G401.6 (cell line): Measurements from ENCODE around the gene SUCO.
"Not testable (repeated sequence)": the region's sequence is repeated elsewhere in the genome, so short reads cannot be mapped to it uniquely, and the experiment has no call there.

Experiments
- FAIRE-seq: peaks from 2 replicates; lab custom pipeline; 2012; peaks lifted over from hg19 to GRCh38; lab: Jason Lieb, UNC

Gene SUCO

DNA sequence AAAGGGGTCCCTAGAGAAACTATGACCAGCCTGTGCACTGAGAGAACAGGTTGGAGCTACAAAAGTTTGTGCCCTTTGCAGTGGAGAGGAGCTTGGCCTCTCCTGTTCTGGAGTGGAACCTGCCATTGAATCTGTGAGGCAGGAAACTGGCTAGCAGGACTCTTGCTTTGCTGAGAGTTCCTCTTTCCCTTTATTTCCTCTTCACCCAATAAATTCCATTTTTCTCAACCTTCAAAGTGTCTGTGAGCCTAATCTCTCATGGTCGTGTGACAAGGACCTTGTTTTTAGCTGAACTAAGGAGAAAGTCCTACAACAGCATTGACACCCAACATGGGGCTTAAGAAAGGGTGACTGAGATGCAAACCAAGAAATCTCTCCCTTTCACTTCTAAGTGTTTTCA, 83.2 kb downstream of the SUCO start:
- FAIRE-seq = no peak

DNA sequence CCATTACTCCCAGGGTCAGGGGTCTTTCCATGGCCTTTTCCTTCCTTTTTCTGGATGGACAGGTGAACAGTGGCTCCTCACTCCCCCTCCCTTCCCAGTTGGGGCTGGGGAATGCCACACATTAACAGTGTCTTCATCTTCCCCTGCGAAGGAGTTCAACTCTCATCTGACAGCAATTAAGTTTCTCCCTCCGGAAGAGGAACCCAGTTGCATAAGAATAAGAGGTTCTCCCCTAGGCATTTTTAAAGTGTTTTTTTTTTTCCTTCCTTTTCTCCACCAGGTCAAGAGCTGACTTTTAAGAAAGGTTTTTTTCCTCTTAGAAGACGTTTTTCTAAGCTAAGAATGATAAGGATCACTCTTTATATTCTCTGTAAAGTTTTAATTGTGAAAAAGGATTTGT, 83.7 kb downstream of the SUCO start:
- no peak for FAIRE-seq

DNA sequence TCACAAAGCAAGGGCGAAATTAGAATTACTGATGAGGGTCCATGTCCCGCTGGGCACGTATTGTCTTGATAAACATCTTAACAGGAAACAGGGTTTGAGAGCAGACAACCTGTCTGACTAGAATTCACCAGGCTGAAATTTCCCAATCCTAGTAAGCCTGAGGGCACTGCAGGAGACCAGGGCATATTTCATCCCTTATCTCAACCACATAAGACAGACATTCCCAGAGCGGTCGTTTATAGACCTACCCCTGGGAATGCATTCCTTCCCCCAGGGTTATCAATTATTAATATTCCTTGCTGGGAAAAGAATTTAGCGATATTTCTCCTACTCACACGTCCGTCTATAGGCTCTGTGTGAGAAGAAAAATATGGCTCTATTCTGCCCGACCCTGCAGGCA, 87.7 kb downstream of the SUCO start:
- FAIRE-seq = not testable (repeated sequence)

DNA sequence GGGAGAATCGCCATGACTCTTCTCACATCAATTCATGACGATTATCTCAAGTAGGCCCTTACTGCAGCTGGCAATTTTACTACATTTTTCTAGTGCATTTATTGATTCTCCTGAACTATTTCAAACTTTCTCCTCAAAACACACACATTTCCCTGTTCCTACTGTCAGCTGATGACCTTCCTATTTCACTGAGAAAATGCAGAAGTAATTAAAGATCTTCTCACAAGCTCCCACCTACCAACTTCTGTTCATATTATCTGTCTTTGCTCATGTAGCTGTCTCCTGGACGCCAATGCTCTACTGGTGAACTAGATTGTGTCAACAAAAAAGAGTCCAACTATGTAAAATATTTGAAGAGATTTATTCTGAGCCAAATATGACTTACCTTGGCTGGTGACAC, 89.6 kb downstream of the SUCO start:
- no peak for FAIRE-seq

DNA sequence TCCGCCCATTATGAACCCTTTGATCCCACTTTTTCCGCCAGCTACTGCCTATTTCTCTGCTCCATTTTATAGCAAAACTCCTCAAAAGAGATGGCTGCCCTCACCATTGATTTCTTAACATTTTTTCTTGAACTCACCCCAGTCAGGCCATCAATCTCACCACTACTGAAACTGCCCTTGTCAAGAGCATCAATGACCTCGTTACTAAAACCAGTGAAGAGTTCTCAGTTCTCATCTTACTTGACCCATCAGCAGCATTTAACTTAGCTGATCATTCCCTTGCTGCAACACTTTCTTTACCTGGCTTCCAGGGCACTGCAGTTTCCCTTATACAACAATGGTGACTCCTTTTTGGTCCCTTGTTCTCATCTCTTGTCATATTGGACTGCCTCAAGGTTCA, 90.8 kb downstream of the SUCO start:
- FAIRE-seq = no peak

DNA sequence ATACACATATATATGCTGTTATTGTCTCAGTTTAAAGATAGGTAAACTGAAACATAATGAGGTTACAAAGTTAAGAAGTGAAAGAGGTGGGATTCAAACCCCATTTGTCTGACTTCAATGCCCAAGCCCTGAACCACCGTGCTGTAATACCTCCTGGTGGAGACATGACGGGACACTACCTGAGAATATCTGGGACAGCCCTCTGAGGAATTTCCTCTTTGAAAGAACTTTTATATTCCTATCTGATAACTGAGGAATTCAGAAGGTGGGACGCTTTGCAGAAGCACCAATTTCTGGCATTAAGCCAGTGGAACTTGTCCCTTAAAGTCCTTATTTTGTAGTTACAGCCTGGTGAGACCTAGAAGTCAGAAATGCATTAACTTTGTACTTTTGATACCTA, 93.9 kb downstream of the SUCO start:
- FAIRE-seq = no peak

DNA sequence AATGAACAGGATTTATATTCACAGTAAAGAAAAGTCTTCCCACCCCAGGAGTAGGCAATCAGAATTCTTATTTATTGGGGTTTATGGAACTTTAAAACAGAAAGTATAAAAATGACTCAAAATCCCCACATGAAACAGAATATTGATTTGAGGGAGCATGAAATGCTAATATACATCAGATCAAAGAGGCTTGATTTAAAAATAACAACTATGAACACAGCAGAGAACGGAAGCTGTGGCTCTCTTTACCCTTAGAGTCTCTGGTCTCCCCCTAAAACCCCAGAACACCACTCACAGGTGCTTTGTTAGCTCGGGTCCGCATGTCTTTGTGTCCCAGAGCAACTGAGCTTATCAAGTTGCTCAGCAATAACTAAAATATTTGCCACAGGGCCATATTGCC, 94.8 kb downstream of the SUCO start:
- FAIRE-seq = no peak

DNA sequence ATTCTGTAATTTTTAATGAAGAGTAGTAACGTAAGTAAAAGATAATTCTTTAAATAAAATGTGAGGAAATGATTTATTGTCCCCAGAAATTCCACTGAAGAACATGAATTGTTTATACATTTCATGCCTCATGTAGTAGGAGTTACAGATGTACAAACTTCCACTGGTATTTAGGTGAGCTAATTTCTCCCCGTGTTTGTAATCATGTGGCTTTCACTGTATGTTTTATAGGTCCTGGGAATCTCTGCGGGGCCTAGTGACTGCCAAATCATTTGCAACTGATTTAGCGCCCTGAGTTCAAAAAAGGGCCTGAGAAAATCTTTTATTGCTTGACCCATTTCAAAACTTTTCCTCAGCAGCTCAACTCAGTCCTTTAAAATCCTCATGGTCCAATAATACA, 95.5 kb downstream of the SUCO start:
- FAIRE-seq = no peak

DNA sequence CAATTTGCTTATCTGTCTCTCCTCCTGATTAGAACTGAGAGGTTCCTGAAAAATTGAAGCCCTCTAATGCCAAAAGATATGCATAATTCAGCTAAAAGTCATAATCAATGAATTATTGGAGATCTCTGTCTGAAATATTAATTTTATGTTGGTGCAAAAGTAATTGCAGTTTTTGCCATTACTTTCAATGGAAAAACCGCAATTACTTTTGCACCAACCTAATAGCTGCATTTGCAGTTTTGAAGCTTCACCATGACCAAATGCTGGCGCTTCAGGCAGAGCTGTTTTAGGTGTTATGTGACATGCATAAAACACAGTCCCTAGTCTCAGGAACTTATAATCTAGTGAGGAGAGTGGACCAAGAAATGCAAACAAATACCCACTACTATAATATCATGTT, 96.2 kb downstream of the SUCO start:
- no peak for FAIRE-seq

DNA sequence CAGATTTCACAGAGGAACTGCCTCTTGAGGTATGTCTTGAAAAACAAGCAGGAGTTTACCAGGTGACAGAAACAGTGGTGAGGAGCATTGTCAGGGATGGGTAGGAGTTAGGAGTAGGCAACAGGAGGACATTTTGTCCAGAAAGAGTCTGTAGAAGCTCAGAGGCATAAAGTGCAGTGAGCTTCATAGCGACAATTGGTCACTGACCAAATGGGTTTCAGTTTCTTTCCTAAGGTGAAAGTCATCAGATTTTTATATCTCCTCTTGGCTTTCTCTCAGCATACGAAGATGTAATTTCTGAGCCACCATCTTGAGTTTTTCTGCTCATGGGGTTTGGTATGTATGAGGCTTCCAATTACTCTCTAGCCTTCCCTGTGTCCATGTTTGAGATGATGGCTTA, 96.7 kb downstream of the SUCO start:
- no peak for FAIRE-seq

DNA sequence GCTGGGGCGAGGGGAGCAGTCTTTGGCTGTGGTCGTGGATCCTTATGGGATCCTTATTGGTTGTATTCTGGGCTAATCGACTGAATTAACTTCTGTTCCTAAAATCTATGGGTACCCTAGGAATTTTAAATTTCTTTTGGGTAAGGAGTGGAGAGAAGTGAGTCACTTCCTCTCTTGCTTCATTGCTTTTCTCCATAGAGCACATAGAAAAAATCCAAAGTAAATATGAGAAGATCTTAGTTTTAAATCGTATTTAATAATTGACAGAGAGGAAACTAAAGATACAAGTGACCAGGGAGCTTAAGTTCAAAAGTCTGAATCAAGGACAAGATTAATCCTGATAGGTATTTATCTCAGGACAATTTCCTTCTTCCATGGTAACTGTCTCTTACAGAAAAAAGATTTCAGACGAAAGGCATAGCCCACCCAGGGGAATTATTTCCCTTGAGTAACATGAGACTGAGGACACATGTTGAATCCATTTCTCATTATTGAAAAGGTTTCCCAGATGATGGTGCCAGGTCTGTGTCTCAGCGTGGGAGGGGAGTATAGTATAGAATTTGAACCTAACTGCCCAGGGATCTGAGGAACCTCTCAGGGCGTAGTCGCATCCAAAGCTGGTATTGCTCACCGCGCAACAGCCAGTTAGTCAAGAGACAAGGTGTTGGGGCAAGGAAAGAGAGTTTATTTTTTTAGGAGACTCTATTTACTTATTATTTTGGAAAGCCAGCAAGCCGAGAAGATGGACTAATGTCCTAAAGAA, 97.3 kb downstream of the SUCO start:
- FAIRE-seq = no peak

DNA sequence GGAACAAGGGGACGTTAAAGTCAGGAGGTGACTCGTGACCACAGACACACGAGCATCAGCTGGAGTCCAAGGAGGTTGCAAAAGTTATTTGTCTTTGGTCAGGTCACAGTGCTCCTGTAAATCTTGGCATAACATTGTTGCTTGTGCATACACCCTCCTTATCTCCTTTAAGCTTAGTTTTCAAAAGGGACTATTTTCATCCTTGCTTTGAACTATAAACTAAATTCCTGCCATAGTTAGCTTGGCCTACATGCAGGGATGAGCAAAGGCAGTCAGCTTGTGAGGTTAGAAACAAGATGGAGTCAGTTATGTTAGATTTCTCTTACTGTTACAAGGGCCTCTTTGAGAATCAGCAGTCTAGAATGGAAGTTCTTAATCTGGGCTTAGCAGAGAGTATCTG, 97.9 kb downstream of the SUCO start:
- no peak for FAIRE-seq

DNA sequence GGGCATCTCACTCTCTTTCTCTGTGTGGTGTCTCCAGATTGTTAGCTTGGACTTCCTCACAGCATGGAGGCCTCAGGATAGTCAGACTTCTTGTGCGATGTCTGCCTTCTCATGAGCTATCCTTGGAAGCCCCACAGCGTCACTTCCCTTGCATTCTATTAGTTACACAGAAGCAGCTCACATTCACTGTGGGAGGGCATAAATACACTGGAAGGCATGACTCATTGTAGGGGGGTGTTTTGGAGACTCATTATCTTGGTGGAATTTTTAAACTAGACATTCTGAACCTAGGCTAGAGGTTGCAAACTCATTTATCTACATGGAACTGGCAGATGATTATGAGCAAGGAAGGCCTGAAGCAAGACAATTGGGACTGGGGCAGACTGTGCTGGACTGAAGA, 104.6 kb downstream of the SUCO start:
- no peak for FAIRE-seq

DNA sequence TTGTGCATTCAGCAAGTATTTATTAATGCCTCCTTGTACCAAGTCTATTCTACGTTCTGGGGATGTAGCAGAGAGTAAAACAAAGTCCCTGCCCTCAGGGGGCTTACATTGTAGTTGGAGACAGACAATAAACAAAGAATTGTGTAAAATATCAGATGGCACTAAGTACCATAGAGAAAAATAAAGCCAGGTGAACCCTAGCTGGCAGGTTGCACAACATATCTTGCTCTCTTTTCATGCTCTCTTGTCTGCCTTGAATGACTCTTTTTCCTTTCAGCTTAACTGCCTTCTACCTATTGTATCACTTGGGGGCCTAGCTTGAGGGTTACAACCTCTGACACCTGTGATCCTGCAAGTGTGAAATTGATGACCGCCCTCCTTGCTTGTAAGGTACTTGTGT, 105.3 kb downstream of the SUCO start:
- no peak for FAIRE-seq

DNA sequence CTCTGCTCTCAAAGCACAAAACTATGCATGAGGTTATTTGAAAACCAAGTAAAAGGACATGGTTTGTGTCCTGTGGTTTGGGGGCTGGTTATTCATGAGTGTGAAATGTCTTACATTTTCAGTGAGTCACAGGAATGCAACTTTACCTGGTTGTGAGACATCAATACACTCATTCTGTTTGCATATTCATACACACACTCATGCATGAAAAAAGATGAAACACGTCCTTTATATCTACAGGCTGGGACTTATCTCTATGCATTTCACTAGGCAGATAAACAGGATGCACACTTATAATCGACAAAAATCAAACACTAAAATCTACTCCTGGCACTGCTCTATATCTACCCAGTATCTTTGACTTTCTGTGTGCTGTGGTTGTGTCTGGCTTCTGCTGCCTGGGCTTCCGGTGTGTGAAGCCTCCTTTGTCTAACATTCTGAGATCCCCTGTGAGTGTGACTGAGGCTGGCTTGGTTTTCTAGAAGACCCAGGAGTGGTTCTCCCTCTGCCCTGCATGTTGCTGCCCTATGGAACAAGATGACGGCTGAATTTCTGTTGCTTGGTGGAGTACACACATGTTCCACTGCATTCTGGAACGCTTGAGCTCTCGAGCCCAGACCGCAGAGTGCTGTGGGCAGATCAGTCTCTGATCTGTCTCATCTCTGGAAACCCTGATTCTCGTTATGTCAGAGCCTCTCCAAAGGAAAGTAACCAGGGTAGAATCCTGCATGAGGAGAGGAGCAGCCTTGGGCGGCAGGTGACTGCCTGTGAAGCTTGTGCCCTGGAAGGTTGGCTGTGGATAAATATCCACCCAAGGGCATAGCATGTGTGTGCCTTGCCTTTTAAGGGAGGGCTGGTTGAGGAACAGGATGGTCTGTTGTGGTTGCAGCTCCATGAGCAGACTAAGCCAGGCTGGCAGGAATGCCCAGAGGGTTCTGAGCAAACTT, 106.2 kb downstream of the SUCO start:
- FAIRE-seq = no peak

DNA sequence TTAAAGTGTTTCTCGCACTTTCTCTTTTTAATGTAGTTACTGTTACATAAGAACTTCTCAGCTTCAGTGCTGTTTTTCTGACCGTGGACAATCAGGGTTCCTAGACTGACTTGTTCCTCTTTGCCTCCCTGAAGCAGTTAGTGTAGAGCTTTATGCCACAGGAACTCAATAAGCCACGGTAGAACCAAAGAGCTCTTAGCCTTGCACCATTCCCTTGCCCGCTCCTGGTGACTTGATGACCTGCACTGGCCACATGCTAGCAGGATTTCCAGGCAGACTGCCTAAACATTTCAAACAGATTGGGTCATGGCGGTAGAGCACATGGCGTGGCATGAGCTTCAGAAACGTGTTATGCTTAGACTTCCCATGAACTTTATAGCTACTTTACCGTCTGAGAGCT, 107.2 kb downstream of the SUCO start:
- FAIRE-seq = no peak

DNA sequence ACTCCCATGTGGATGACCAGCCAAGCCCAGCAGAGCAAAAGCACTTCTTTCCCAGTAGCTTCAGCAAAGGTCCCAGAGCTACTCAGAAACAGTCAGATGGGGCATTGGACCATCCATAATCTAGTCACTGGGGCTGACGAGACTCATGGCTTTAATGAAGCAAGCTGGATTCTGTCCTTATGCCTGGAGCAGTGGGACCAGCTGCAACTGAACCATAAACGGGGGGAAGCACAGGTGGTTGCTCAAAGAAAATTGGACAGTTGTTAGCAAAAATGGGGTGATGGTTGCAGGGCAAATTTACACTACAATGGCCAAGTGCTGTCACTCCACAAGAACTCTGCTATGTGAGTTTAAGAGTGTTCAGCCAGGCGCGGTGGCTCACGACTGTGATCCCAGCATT, 108.5 kb downstream of the SUCO start:
- FAIRE-seq = no peak

DNA sequence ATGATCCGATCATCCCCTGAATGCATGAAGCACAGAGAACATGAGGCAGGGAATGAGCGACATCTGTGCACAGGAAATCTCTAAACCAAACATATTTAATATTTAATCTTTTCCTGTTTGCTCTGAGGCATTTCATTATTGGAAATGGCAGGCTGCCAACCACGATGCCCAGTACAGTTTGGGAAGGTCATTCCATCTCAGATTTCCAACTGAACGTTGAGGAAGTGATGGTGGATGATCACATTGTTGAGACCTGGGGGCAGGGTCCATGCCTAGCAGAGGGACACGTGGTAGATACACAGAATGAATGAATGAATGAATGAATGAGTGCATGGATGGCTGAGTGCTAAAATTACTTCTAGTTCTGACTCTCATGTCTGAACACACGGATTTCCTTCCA, 110.0 kb downstream of the SUCO start:
- no peak for FAIRE-seq

DNA sequence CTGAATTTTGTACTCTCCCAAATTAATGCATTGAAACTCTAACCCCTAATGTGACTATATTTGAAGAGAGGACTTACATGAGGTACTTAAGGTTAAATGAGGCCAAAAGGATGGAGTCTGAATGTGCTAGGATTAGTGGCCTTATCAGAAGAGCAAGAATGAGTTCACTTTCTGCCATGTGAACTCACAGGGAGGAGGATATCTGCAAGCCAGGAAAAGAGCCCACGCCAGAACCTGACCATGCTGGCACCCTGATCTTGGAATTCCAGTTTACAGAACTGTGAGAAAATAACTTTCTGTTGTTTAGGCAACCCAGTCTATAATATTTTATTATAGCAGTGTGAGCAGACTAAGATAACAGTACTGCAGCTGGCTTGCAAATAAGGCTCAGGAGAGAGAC, 113.7 kb downstream of the SUCO start:
- FAIRE-seq = no peak

DNA sequence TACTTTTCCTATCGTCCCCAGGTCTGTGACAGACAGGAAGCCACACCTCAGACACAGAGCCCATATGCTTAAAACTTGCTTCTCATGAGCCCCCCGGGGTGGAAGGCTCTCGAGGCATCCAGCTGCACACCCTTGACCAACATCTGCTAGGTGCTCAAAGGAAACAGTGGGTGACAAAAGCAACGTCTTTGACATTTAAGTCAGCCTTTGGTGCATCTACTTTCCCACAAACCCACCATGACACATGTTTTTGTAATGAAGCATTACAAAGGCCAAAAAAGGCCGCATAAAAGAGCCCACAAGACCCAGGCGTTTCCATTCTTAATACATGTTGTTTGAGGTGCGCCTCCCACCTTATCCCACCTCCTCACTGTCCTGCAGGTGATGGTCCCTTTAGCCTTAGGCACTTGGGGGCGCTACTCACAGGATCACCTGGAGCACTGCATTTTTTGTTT, 114.2 kb downstream of the SUCO start:
- no peak for FAIRE-seq

DNA sequence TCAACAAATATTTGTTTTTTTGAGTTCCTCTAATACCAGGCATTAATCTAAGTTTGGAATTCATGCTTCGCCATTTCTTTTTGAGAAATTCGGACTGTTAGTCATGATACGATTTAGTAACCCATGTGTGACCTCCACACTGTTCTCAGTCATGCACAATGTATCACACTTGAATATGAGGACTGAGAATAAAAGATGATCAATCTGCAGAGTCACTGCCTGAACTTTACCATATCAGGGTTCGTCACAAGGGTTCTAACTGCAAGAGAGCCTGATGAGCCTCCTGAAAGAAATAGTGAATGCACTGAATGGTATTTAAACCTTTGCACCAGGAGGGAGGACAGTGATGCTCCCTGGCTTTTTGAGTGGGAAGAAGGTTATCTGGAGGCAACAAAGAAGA, 115.0 kb downstream of the SUCO start:
- FAIRE-seq = no peak

DNA sequence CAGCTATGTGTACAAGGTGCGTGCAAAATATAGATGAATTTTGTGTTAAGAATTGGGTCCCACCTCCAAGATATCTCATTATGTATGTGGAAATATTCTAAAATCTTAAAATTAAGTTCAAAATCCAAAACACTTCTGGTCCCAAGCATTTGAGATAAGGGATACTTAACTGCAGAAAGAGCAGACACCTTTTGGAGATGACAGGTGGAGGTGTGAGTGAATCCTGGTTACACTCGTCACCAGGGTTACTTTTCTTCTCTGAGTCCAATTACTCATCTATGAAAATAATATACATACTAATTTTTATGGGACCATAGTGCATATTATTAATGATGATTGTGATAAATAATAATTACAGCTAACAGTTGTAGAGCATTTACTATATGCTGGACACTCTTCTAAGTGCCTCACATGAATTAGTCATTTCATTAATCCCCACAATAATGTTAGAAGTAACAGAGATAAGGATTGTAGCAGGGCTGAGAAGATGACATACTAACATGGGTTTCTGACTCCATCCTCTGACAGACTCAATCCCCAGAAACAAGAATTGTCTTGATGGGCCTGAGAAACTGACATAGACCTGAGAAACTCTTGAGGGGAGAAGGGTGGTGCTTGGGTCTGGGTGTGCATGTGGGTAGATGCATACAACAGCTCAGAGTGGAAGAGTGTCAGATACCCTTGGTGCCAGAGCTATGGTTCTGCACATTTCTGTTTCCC, 117.7 kb downstream of the SUCO start:
- FAIRE-seq = no peak
